C4-2B (cell line): ENCODE measurements around the gene HSPA8.
"Not testable (repeated sequence)": the region's sequence is repeated elsewhere in the genome, so short reads cannot be mapped to it uniquely, and the experiment has no call there.

Experiments
- H3K27ac ChIP-seq: fragments of 450-650 bp; 2 replicates; pipeline ENCODE4 v1.5.1; 2017
- CTCF ChIP-seq: fragments of 450-650 bp; conservative IDR thresholded peaks from 2 replicates; pipeline ENCODE4 v1.5.1; 2017; ENCODE audit warnings: mild to moderate bottlenecking
- ZFX ChIP-seq: fragments of 450-650 bp; IDR thresholded peaks from 2 replicates; pipeline ENCODE4 v1.6.1; 2017

The HSPA8 gene

GRCh38 chr11:123098990-123099389, 37.1 kb upstream of the HSPA8 start:
- TF ChIP-seq ZFX (no peak), CTCF (no peak)
- H3K27ac ChIP-seq, result no peak overlapping the region

DNA sequence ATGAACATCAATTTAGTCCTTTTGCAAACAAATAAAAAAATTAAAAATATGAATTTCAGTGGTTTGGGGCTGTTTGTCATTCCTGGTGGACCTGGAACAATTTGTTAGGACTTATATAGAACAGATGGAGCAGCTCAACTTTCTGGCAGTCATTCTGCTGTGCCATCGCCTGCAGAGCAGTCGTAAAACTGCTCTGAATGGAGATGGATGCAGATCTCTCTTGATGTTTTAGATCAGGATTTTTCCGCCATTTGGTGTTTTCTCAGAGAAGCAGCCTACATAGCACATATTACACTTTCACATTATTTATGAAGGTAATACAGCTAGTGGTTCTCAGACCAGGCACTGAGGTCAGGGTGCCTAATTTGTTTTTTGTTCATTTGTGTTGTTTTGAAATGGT, 31.8 kb upstream of the HSPA8 start:
- TF ChIP-seq CTCF (no peak), ZFX (no peak)
- no peak overlapping the region for H3K27ac ChIP-seq

DNA sequence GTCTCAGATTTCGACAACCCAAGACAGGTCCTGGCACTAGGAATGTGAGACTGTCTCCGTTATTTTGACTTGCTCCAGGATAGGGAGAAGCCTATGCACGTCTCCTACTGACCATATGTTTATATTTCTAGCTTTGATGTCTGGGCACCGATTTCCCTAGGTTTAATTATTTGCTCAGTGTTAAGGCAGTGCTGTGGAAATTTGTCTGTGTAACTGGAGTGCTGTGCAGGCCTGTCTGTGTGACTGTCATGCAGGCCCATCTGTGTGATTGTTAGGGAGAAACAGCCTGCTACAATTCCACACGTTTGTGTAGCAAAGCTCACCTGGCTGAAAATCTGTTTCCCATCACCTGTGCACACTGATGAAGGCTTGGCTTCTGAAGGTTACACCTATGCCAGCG, 29.6 kb upstream of the HSPA8 start:
- TF ChIP-seq ZFX (no peak), CTCF (no peak)
- H3K27ac ChIP-seq, result no peak overlapping the region

DNA sequence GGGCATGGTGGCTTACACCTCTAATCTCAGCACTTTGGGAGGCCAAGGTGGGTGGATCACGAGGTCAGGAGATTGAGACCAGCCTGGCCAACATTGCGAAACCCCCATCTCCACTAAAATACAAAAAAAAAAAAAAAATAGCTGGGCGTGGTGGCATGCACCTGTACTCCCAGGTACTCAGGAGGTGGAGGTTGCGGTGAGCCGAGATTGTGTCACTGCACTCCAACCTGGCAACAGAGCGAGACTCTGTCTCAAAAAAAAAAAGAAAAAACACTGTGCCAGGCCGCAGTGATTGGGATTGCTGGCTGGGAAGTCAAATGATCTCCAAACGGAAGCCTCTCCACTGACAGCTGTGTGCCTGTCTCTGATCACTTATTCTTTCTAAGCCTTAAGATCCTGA, 28.2 kb upstream of the HSPA8 start:
- H3K27ac ChIP-seq, result not testable (repeated sequence)

- not testable (repeated sequence) for H3K27ac ChIP-seq
These were observed 27.0 kb upstream of the HSPA8 start for GRCh38 chr11:123088896-123089295.

GRCh38 chr11:123087657-123088056, 25.7 kb upstream of the HSPA8 start:
- not testable (repeated sequence) for H3K27ac ChIP-seq

- H3K27ac ChIP-seq, result no peak overlapping the region
- no peak for TF ChIP-seq ZFX
- no peak for TF ChIP-seq CTCF
These were observed 24.4 kb upstream of the HSPA8 start for GRCh38 chr11:123086305-123086704.

GRCh38 chr11:123085497-123085896, 23.6 kb upstream of the HSPA8 start:
- H3K27ac ChIP-seq, result no peak overlapping the region; the same call in 1 of the 2 replicates
- no peak for TF ChIP-seq CTCF
- no peak for TF ChIP-seq ZFX

GRCh38 chr11:123084454-123084853, 22.5 kb upstream of the HSPA8 start:
- peak overlapping the region; percentile 68 for H3K27ac ChIP-seq

More at GRCh38 chr11:123084454-123084853, 22.5 kb upstream of the HSPA8 start:
- TF ChIP-seq CTCF, result no peak
- no peak for TF ChIP-seq ZFX
